Thoracic aorta (tissue), 2 donors: ENCODE data around the gene IGF2BP1. TPM values are rescaled to one million over a fixed set of nuclear protein-coding genes. Genes with fewer than 3 reads are reported as not detected.

Experiments
- ATAC-seq: fragments of 150-250 bp; one replicate; pipeline ENCODE4 v1.8.0; 2017; ENCODE audit warnings: low read depth; ENCODE audit not compliant: insufficient number of reproducible peaks, low FRiP score
- DNase-seq: peaks from one replicate; pipeline ENCODE4 v3.0.0-alpha.2; 2020; ENCODE audit warnings: low spot score
- H3K27ac ChIP-seq, 2 donors: fragments of 200-600 bp; sonication (generic); 1 replicate in 1 of 2; 2 replicates in 1 of 2; pipeline ENCODE4 v1.5.1; 2016; ENCODE audit warnings: mild to moderate bottlenecking in 2 of 2, moderate library complexity in 2 of 2
- H3K27me3 ChIP-seq: fragments of 200-600 bp; sonication (generic); replicated peaks from 2 replicates; pipeline ENCODE4 v1.6.0; 2016; ENCODE audit warnings: mild to moderate bottlenecking; ENCODE audit not compliant: insufficient read depth
- H3K36me3 ChIP-seq: fragments of 200-600 bp; sonication (generic); one replicate; pipeline ENCODE4 v1.5.1; 2016
- H3K4me1 ChIP-seq, 2 donors: fragments of 200-600 bp; sonication (generic); 1 replicate in 1 of 2; 2 replicates in 1 of 2; pipeline versions ENCODE4 v1.5.1 to v1.6.0; 2016; ENCODE audit warnings: low read depth in 2 of 2, mild to moderate bottlenecking in 1 of 2; ENCODE audit not compliant: control insufficient read depth in 1 of 2
- H3K4me3 ChIP-seq: fragments of 200-600 bp; sonication (generic); 2 replicates; pipeline ENCODE4 v1.5.1; 2016; ENCODE audit warnings: mild to moderate bottlenecking
- H3K9me3 ChIP-seq: fragments of 200-600 bp; sonication (generic); 2 replicates; pipeline ENCODE4 v1.5.1; 2016
- CTCF ChIP-seq: fragments of 200-600 bp; sonication (generic); IDR thresholded peaks from one replicate; pipeline ENCODE4 v1.5.1; 2019; ENCODE audit warnings: antibody characterized with exemption
- total RNA-seq, 2 donors: library from RNA; depleted of rRNA; stranded (reverse); fragments of >200 nt; gene quantifications; one replicate each; pipeline versions ENCODE4 v1.1.0 to v1.2.3, GENCODE V29; 2016

Gene IGF2BP1
- total RNA-seq, 2 donors from 2014 or later: 0.07 TPM; not detected in 1

- DNase-seq (no peak), ATAC-seq (no peak)
- Histone ChIP-seq H3K36me3 (no peaks in the 10 kb centered on the region), H3K27me3 (no peaks in the 10 kb centered on the region), H3K4me1 (no peaks in the 10 kb centered on the region), H3K4me3 (no peak overlapping the region), H3K27ac (no peak overlapping the region), H3K9me3 (no peaks in the 10 kb centered on the region)
- TF ChIP-seq CTCF: no peak
These were observed 54.1 kb downstream of the IGF2BP1 start for GRCh38 chr17:49051269-49051668.

- no peak for TF ChIP-seq CTCF
- DNase-seq (no peak), ATAC-seq (no peak)
- Histone ChIP-seq H3K9me3 (no peaks in the 10 kb centered on the region), H3K27me3 (no peaks in the 10 kb centered on the region), H3K36me3 (no peaks in the 10 kb centered on the region), H3K27ac (no peak overlapping the region), H3K4me1 (no peaks in the 10 kb centered on the region), H3K4me3 (no peak overlapping the region)
These were observed 56.1 kb downstream of the IGF2BP1 start for GRCh38 chr17:49053171-49053829.

- Histone ChIP-seq H3K27me3 (no peaks in the 10 kb centered on the region), H3K36me3 (no peaks in the 10 kb centered on the region), H3K27ac (no peak overlapping the region), H3K4me1 (no peaks in the 10 kb centered on the region), H3K4me3 (no peak overlapping the region), H3K9me3 (no peaks in the 10 kb centered on the region)
- ATAC-seq (no peak), DNase-seq (no peak)
- TF ChIP-seq CTCF: no peak
These were observed 57.3 kb downstream of the IGF2BP1 start for GRCh38 chr17:49054342-49055092.

GRCh38 chr17:49055181-49055927 is 58.2 kb downstream of the IGF2BP1 start:
- DNase-seq (no peak), ATAC-seq (no peak)
- no peak overlapping the region for H3K4me3 ChIP-seq
- TF ChIP-seq CTCF: no peak
- no peak overlapping the region for H3K27ac ChIP-seq
- no peaks in the 10 kb centered on the region for H3K27me3 ChIP-seq
- H3K36me3 ChIP-seq: no peaks in the 10 kb centered on the region
- H3K9me3 ChIP-seq: no peaks in the 10 kb centered on the region
- no peaks in the 10 kb centered on the region for H3K4me1 ChIP-seq

GRCh38 chr17:49061524-49061943 is 64.3 kb downstream of the IGF2BP1 start:
- H3K4me1 ChIP-seq: no peaks in the 10 kb centered on the region
- H3K9me3 ChIP-seq: no peaks in the 10 kb centered on the region
- no peak overlapping the region for H3K27ac ChIP-seq
- H3K36me3 ChIP-seq: no peaks in the 10 kb centered on the region
- no peak for DNase-seq
- ATAC-seq: no peak
- H3K4me3 ChIP-seq: no peak overlapping the region
- TF ChIP-seq CTCF: no peak
- no peaks in the 10 kb centered on the region for H3K27me3 ChIP-seq
